ENCODE data around the gene ABHD16B.

ABHD16B gene

GRCh38 chr20:63861365-63861934 is at the start of gene ABHD16B:
Gene ABHD16B, plus strand, starts transcription at chr20:63861498. Its CDS starts 43 bp downstream, at chr20:63861541.
- DNase-seq = no peak

GRCh38 chr20:63814891-63815614 is 46.2 kb upstream of the ABHD16B start:
- DNase-seq = no peak

- no peak for DNase-seq
Measured at GRCh38 chr20:63815615-63816253, 45.6 kb upstream of the ABHD16B start.

DNA sequence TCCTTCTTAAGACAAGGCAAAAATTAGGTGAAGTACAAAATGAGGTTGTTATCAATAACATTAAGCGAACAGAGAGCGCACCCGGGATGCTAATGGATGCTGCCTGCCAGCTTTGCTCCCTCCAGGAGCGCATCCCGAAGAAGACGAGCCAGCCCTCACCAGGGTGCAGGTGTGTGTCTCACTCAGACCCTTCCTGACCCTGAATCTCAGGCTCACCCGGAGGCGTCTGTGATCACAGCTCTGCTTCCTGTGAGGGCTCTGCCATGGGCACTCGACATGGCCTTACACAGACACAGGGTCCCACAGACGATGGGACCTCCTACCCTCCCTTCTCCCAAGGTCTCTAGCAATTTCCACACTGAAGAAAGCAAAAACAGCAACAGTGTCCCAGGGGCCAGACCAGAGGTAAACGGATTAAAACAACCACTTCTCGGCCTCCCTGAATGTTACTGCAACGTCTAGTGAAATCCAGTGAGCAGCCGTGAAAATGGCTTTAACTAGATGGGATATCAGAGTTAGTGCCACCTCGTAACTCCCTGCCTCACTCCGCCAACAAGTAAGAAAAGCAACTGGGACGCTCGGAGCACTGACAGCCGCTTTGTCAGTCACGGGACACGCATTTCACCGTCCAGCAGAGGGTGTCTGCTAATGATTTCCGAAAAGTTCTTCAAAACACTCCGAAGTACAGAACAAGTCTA is 41.9 kb upstream of the ABHD16B start:
- peak; percentile 44 for DNase-seq

DNA sequence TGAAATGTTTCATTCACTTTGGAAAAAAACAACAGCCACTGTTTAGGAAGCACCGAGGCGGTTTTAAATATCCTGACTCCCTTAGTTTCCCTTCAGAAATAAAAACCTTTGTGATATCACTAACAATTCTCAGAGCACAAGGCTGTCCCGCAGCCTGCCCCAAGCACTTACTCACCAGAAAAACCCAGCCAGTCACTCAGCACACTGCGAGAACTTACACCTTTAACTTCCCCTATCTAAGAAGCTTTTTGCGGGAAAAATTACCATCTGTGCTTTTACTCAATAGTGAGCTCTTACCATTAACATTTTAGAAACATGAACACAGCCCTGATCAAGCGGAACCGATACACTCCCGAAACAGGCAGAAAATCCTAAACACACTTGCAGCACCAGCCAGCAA is 39.5 kb upstream of the ABHD16B start:
- DNase-seq = no peak

DNA sequence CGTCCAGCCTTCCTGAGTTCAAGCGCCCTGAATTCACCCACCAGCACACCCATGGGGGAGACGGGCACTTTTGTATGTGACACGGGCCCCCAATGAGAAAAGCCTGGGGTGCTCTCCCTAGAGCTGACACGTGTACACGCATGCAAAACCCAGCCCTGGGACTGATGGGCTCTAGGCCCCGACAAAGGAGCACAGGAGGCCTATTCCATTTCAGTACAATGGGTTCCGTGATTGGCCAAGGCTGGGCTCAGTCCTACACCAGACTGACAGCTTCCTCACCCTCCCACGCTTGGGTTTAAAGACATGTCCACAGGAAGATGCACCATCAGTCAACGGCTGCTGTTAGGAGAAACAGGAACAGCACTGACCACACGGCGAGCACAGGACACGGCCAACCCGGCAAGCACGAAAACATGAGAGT is 39.0 kb upstream of the ABHD16B start:
- DNase-seq = no peak

DNA sequence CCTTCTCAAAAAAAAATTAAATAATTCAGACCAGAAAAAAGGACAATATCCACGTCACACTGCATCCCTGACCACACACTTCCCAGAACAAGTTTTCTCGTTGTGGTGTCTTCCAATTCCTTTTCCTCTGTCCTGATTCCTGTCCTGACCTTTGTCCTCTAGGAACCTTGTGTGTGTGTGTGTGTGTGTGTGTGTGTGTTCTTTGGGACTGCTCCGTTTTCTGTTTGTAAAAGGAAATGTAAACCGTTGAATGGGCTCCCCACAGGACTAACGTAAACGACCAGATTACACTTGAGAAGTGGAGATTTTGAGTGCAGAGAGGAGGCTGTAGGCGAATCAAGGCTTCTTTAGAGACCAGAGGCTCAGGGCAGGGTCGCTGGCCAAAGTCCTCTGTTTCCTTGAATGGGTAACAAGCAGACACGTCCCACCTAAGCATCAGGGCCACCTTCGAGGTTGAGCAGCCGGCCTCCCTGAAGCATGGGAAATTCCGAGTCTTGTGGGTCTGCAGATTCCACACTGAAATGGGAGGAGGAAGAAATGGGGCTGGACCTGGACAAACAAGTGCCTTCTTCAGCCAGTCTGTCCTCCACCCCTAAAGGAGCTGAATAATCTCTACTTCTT is 37.5 kb upstream of the ABHD16B start:
- no peak for DNase-seq

- DNase-seq = no peak
Measured at GRCh38 chr20:63825331-63826118, 35.8 kb upstream of the ABHD16B start.

GRCh38 chr20:63826753-63827152 is 34.5 kb upstream of the ABHD16B start:
- DNase-seq = no peak

GRCh38 chr20:63828124-63828523 is 33.2 kb upstream of the ABHD16B start:
- no peak for DNase-seq

GRCh38 chr20:63828545-63828944 is 32.8 kb upstream of the ABHD16B start:
- no peak for DNase-seq

- no peak for DNase-seq
Measured at GRCh38 chr20:63828951-63829350, 32.3 kb upstream of the ABHD16B start.

DNA sequence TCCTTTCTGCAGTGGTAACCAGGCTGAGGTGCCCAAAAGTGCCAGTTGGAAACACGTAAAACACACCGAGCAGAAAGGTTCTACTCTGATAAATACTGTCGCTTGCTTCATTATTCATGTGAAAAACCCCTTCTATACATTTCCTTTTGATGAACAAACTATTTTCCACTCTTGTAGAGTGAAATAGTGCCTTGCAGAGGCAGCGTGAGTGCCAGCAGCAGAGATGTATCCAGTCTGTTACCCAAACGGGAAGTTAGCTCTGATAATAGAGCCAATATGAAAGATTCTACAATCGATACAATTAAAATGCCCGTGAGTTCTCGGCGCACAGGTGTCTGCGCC is 31.7 kb upstream of the ABHD16B start:
- DNase-seq = no peak

DNA sequence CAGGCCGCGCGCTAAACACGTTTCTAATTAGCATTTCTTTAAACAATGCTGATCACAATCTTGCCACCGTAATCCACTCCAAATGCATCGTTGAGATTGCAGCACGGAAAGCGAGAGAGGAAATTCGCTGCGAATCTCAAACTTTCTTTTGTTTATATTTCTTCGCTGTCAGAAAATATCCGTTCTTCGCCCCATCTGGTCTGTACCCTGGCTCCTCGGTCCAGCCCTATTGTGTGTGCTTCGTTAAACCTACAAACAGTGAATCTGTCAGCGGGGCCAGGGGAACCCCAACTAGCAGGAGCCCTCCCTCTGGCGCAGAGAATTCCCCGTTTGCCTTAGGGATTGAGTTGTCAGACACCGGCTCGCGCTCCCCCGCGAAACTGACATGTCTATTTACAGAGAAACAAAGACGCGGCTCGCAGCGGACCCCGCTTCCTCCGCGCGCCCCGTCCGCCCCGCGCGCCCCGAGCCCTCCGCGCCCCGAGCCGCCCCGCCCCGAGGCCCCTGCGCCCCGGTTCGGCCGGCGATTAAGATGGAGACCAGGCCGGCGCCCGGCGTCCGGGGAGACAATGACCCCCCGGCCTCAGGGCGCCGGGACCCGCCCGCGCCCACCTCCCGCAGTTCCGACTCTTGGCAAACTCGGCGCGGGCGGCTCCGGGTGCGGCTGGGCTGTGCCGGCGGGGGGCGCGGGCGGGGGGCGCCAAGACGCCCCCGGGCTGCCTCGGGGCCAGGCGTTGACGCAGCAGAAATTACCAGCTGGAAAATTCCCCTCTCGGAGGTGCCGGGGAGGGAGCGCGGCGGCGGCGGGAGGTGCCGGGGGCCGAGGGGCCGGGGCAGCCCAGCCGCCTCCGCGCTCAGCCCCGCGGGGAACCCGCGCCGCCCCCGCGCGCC is 31.1 kb upstream of the ABHD16B start:
- DNase-seq = no peak

DNA sequence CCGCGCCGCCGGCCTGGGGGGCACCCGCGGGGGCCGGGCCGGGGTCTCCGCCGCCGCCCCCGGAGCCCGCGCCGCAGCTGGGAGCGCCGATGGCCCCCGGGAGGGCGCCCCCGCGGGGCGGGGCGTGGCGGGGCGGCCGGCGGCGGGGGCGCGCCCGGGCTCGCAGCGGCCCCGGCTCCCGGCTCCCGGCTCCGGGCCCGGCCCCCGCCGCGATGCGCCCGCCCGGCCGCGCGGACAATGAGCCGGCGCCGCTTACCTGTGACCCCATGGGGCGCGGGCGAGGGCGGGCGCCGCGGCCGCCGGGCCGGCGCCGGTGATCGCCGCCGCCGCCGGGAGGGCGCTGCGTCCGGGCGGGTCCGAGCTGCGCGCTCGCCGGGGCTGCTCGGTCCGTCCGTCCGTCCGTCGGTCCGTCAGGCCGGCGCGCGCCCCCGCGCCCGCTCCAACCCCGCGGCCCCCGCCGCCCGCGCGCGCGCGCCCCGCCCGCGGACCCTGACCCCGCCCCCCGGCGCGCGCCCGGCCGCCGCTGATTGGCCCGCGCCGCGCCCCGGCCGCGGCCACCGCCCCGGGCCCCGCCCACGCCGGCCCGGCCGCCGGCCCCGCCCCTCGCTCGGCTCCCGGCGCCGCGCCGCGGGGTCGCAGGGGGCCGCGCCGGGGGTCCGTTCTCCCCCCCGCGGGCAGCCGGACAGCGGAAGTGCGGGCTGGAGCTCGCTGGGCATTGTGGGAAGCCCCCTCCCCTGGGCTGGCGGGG is 30.3 kb upstream of the ABHD16B start, which contains the start of gene ZBTB46:
ZBTB46 (minus strand) TSS at position 424 of the 748 bp plus-strand sequence. CDS start 40,507 bp downstream, outside the sequence.
- DNase-seq = peak; percentile 77

DNA sequence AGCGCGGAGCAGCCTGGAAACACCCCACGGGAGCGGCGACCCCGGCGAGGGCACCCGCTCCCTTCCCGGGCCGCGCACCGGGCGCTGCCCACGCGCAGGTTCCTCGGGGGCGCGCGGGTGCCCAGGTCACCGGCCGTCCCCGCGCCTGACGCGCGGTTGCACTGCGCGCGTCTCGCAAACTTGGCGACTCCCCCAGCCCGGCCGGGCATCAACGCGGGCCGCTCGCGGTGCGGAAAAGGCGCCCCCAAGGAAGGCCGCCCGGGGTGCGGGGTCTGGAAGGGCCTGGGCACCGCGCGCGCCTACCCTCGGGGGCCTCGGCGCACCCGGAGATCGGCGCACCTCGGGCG is 29.7 kb upstream of the ABHD16B start:
- no peak for DNase-seq

DNA sequence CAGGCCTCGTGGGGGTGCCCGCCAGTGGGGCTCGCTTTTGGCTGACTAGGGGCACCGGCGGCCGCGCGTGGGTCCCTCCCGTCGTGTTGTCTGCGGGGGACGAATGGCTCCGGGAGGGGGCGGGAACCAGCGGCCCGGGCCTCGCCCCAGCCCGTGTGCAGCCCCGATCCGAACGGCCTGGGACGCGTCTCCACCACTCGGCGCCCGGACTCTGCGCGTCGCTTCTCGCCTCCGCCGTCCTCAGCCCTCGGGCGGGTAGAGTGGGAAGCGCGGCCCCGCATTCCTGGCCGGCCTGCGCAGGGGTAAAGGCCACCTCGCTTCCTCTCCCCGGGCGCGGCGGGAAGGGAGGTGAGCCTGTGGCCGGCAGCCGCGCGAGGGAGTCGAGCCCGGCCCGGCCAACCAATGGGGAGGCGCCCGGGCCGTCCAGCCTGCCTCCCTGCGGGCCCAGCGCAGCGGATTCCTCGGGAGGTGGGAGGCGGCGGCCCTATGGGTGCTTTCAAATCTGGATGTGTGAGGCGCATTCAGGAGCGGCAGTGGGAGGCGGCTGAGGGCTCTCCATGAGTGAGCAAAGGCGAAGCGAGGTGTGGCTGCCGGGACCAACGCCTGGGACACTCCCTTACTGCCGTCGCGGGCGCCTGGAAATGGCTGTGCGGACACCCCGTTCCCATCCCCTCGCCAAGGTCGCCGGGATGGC is 29.2 kb upstream of the ABHD16B start:
- DNase-seq = no peak

GRCh38 chr20:63833776-63834490 is 27.4 kb upstream of the ABHD16B start:
- DNase-seq = no peak

- no peak for DNase-seq
Measured at GRCh38 chr20:63834491-63834880, 26.8 kb upstream of the ABHD16B start.
